GM18505 (cell line): ENCODE measurements around the gene MLLT6.
A peak's percentile ranks its signal among the peaks of the same experiment; 100 is the strongest.
"Not testable (repeated sequence)": the region's sequence is repeated elsewhere in the genome, so short reads cannot be mapped to it uniquely, and the experiment has no call there.

ENCODE experiments used
- ATAC-seq: cut with Tn5 transposase; IDR thresholded peaks from one replicate; pipeline ENCODE4 v1.9.1; 2021; ENCODE audit not compliant: unreplicated experiment
- POLR2A ChIP-seq: IDR thresholded peaks from 4 replicates; pipeline ENCODE4 v1.6.1; 2011; ENCODE audit warnings: borderline replicate concordance; ENCODE audit not compliant: insufficient read depth, insufficient read length; ENCODE audit errors: extremely low read depth

Gene MLLT6

GRCh38 chr17:38719289-38719942 lies 14.3 kb downstream of the MLLT6 start:
- ATAC-seq = no peak
- no peak for TF ChIP-seq POLR2A

- TF ChIP-seq POLR2A = no peak
- ATAC-seq = no peak
These were observed 15.0 kb downstream of the MLLT6 start for GRCh38 chr17:38719943-38720641.

- no peak for ATAC-seq
- no peak for TF ChIP-seq POLR2A
These were observed 15.9 kb downstream of the MLLT6 start for GRCh38 chr17:38720941-38721340.

GRCh38 chr17:38721802-38722201 lies 16.7 kb downstream of the MLLT6 start:
- no peak for TF ChIP-seq POLR2A

GRCh38 chr17:38724337-38724988 lies 19.4 kb downstream of the MLLT6 start:
- ATAC-seq = no peak
- no peak for TF ChIP-seq POLR2A

More at GRCh38 chr17:38721802-38722201, 16.7 kb downstream of the MLLT6 start:
- no peak for ATAC-seq

GRCh38 chr17:38725066-38725465 lies 20.0 kb downstream of the MLLT6 start:
- TF ChIP-seq POLR2A = no peak

GRCh38 chr17:38726145-38726544 lies 21.1 kb downstream of the MLLT6 start:
- not testable (repeated sequence) for ATAC-seq

More at GRCh38 chr17:38725066-38725465, 20.0 kb downstream of the MLLT6 start:
- ATAC-seq = no peak

- no peak for TF ChIP-seq POLR2A
- ATAC-seq = no peak
These were observed 22.7 kb downstream of the MLLT6 start for GRCh38 chr17:38727736-38728135.

- peak; percentile 49 for TF ChIP-seq POLR2A
- no peak for ATAC-seq
These were observed 23.3 kb downstream of the MLLT6 start for GRCh38 chr17:38728290-38728831.

- ATAC-seq = no peak
These were observed 24.4 kb downstream of the MLLT6 start for GRCh38 chr17:38729368-38729885.

GRCh38 chr17:38729886-38730525 lies 24.9 kb downstream of the MLLT6 start, which contains the start of gene CISD3:
TSS of gene CISD3 (plus strand) at chr17:38730341. CDS start at chr17:38730359, 18 bp downstream.
- peak; percentile 51 for TF ChIP-seq POLR2A
- peak; percentile 67 for ATAC-seq

More at GRCh38 chr17:38729368-38729885, 24.4 kb downstream of the MLLT6 start:
- no peak for TF ChIP-seq POLR2A

GRCh38 chr17:38730526-38731379 lies 25.7 kb downstream of the MLLT6 start:
- ATAC-seq = no peak
- TF ChIP-seq POLR2A = no peak
